Astrocyte (in vitro differentiated cells and primary cell): Measurements from ENCODE around the gene TMEM258.

Experiments used
- CTCF ChIP-seq: IDR thresholded peaks from 2 replicates; pipeline ENCODE4 v1.5.1; 2011; ENCODE audit warnings: low read depth, mild to moderate bottlenecking, inconsistent platforms, low read length, moderate library complexity; ENCODE audit not compliant: insufficient read depth
- EZH2 ChIP-seq: IDR thresholded peaks from 2 replicates; pipeline ENCODE4 v1.6.1; 2012; ENCODE audit warnings: mild to moderate bottlenecking, low read length, inconsistent platforms; ENCODE audit not compliant: insufficient read depth

GRCh38 chr11:61775606-61776554 is 16.5 kb downstream of the TMEM258 start:
- no peak for TF ChIP-seq EZH2
- no peak for TF ChIP-seq CTCF
